Measurements from ENCODE around the gene RAD23B. TPM values are rescaled to one million over a fixed set of nuclear protein-coding genes. Genes with fewer than 3 reads are reported as not detected.

Gene RAD23B
- total RNA-seq, 6 experiments from 2014 or later: 86.9 to 110 (median 99.1) TPM

DNA sequence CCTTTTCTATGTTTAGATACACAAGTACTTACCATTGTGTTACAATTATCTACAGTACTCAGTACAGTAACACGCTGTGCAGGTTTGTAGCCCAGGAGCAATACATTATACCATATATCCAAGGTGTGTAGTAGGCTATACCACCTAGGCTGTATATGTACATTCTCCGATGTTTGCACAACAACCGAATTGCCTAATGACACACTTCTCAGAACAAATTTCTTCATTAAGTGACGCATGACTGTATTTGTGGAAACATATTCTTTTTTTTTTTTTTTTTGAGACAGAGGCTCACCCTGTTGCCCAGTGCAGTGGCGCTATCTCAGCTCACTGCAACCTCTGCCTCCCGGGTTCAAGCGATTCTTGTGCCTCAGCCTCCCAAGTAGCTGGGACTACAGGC lies 4.0 kb upstream of the RAD23B start:
- WGBS (ENCODE audit: insufficient coverage, low coverage, low lambda C conversion rate, missing lambda C conversion rate): 60% methylated on average over 6 of the region's 7 CpGs
- Histone ChIP-seq H3K36me3 (no peaks in the 10 kb centered on the region), H3K4me3 (no peak overlapping the region), H3K27ac (no peak overlapping the region), H3K27me3 (no peaks in the 10 kb centered on the region), H3K9me3 (no peaks in the 10 kb centered on the region), H3K4me1 (peaks cover 0 to 19% (median 8%) of the 10 kb centered on the region in 4 donors)
- TF ChIP-seq, protein P1, sequence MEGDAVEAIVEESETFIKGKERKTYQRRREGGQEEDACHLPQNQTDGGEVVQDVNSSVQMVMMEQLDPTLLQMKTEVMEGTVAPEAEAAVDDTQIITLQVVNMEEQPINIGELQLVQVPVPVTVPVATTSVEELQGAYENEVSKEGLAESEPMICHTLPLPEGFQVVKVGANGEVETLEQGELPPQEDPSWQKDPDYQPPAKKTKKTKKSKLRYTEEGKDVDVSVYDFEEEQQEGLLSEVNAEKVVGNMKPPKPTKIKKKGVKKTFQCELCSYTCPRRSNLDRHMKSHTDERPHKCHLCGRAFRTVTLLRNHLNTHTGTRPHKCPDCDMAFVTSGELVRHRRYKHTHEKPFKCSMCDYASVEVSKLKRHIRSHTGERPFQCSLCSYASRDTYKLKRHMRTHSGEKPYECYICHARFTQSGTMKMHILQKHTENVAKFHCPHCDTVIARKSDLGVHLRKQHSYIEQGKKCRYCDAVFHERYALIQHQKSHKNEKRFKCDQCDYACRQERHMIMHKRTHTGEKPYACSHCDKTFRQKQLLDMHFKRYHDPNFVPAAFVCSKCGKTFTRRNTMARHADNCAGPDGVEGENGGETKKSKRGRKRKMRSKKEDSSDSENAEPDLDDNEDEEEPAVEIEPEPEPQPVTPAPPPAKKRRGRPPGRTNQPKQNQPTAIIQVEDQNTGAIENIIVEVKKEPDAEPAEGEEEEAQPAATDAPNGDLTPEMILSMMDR (IDR thresholded peaks at IDR 0.05): no peak
- no peak for TF ChIP-seq POLR2A (IDR thresholded peaks at IDR 0.05)
- ATAC-seq: no peak
- DNase-seq: no peak
- intact Hi-C loops (cut with DNase I): no loop called here

DNA sequence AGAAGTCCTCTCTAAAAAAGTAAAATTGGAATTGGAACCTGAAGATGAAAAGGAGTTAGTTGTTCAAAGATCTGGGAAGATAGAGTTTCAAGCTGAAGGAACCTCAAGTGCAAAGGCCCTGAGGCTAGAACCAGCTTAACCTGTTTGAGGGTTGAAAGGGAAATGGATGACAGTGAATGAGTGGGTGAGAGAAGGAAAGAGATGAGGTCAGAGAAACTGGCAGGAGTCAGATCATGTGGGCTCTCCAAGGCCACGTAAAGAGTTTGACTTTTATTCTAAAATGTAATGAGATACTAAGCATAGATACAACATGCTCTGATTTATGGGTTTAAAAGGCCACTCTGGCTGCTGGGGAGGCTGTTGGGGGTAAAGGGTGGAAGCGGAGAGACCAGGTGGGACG lies 2.5 kb upstream of the RAD23B start:
- Histone ChIP-seq H3K27ac (peak overlapping the region; percentile 73 to 85 (median 81)), H3K27me3 (no peaks in the 10 kb centered on the region), H3K36me3 (no peaks in the 10 kb centered on the region), H3K4me1 (peaks cover 0 to 19% (median 6%) of the 10 kb centered on the region in 4 donors), H3K9me3 (no peaks in the 10 kb centered on the region), H3K4me3 (no peak overlapping the region)
- DNase-seq: no peak
- WGBS (ENCODE audit: insufficient coverage, low coverage, low lambda C conversion rate, missing lambda C conversion rate): 79% methylated on average over 3 of the region's 3 CpGs
- no peak for ATAC-seq
- TF ChIP-seq POLR2A (IDR thresholded peaks at IDR 0.05): no peak
- TF ChIP-seq, protein P1 (IDR thresholded peaks at IDR 0.05): no peak
- intact Hi-C loops (cut with DNase I): no loop called here

DNA sequence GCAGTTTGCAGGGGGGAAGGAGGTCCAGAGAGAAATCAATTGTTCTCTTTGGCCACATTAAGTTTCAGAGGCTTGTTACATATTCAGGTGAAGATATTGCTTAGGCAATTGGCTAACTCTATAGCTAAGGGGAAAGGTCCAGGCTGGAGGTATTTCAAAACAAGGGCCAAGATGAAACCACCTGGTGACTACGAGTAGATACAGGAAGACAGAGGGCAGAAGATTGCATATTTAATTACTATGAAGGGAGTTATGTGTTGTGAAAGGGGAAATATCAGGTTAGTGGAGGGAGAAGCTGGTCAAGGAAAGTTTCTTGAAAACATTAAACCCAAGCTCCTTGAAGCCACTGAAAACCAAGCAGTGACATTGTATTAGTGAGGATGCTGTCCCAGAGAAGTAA lies 1.9 kb upstream of the RAD23B start:
- Histone ChIP-seq H3K4me1 (peaks cover 0 to 26% (median 7%) of the 10 kb centered on the region in 4 donors), H3K36me3 (no peaks in the 10 kb centered on the region), H3K9me3 (no peaks in the 10 kb centered on the region), H3K27me3 (no peaks in the 10 kb centered on the region), H3K27ac (peak overlapping the region; percentile 73 to 85 (median 81)), H3K4me3 (no peak overlapping the region)
- 7% methylated on average over 1 of the region's 1 CpG for WGBS (ENCODE audit: insufficient coverage, low coverage, low lambda C conversion rate, missing lambda C conversion rate)
- TF ChIP-seq, protein P1 (IDR thresholded peaks at IDR 0.05): no peak
- TF ChIP-seq POLR2A (IDR thresholded peaks at IDR 0.05): no peak
- DNase-seq (no peak), ATAC-seq (peak in 1 of 4 donors; percentile 5)
- intact Hi-C loops (cut with DNase I): no loop called here

DNA sequence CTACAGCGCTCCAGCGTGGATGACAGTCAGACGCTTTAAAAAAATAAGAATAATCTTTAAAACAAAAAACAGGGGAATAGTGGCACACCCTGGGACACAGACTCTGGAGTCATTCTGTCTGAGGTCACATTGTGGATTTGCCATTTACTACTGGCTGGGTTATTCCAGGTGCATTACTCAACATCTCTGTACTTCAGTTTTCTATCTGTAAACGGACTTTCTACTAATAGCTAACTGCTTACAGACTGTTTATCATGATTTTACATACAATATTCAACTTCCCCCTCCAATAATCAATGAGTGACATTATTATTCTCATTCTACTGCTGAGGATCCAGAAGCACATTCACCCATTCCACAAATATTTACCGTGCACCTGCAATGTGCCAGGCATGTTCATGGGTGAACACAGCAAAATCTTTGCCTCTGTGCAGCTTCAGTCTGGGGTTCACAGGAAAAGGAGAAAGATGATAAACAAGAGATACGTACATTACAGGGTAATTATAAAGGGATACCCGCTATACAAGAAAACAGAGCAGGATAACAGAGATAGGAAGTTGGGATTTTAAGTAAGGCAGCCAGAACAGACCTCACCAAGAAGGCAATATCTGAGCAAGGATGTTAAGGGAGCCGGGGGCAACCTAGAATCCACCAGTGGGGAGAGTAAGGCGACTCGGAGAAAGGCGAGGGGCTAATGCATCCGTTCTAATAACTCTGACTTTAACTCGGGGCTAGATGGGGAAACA lies 984 bp upstream of the RAD23B start:
- H3K27me3 ChIP-seq: no peaks in the 10 kb centered on the region
- H3K4me1 ChIP-seq: peaks cover 0 to 33% (median 10%) of the 10 kb centered on the region in 4 donors
- peak overlapping the region; percentile 57 to 91 (median 60) for H3K4me3 ChIP-seq
- 13% methylated on average over 13 of the region's 13 CpGs for WGBS (ENCODE audit: insufficient coverage, low coverage, low lambda C conversion rate, missing lambda C conversion rate)
- intact Hi-C loops (cut with DNase I): no loop called here
- ATAC-seq (peak in 2 of 4 donors; percentile 19 to 29), DNase-seq (no peak)
- peak overlapping the region; percentile 73 to 85 (median 81) for H3K27ac ChIP-seq
- TF ChIP-seq, protein P1 (IDR thresholded peaks at IDR 0.05): no peak
- TF ChIP-seq POLR2A (IDR thresholded peaks at IDR 0.05): peak; percentile 25
- no peaks in the 10 kb centered on the region for H3K36me3 ChIP-seq
- H3K9me3 ChIP-seq: no peaks in the 10 kb centered on the region

All from right lobe of liver (tissue), 6 donors.